GM12801 (cell line): ENCODE results near the gene LYZL4.

Experiments
- CTCF ChIP-seq: IDR thresholded peaks from one replicate; pipeline ENCODE4 v1.5.1; 2011; ENCODE audit warnings: control low read depth; ENCODE audit not compliant: insufficient read length; ENCODE audit errors: extremely low read depth

LYZL4 gene

GRCh38 chr3:42446111-42447050 lies 36.0 kb upstream of the LYZL4 start:
- TF ChIP-seq CTCF: no peak

GRCh38 chr3:42443819-42444436 lies 33.5 kb upstream of the LYZL4 start:
- no peak for TF ChIP-seq CTCF

GRCh38 chr3:42443292-42443691 lies 32.9 kb upstream of the LYZL4 start:
- no peak for TF ChIP-seq CTCF

- no peak for TF ChIP-seq CTCF
Measured at GRCh38 chr3:42442640-42443039, 32.2 kb upstream of the LYZL4 start.

GRCh38 chr3:42441791-42442190 lies 31.4 kb upstream of the LYZL4 start:
- no peak for TF ChIP-seq CTCF

- no peak for TF ChIP-seq CTCF
Measured at GRCh38 chr3:42440924-42441323, 30.5 kb upstream of the LYZL4 start.

GRCh38 chr3:42439261-42440115 lies 29.1 kb upstream of the LYZL4 start:
- no peak for TF ChIP-seq CTCF
